Measurements from ENCODE around the gene TYK2.
"Not testable (repeated sequence)": the region's sequence is repeated elsewhere in the genome, so short reads cannot be mapped to it uniquely, and the experiment has no call there.

Gene TYK2

GRCh38 chr19:10380313-10381102 lies at the start of gene TYK2:
TSS of gene TYK2 (minus strand) at chr19:10380572. CDS start at chr19:10378406, 2,166 bp downstream.
- DNase-seq (ENCODE audit: insufficient read length, low spot score), result peak; percentile 100
- peak; percentile 98 for FAIRE-seq

DNA sequence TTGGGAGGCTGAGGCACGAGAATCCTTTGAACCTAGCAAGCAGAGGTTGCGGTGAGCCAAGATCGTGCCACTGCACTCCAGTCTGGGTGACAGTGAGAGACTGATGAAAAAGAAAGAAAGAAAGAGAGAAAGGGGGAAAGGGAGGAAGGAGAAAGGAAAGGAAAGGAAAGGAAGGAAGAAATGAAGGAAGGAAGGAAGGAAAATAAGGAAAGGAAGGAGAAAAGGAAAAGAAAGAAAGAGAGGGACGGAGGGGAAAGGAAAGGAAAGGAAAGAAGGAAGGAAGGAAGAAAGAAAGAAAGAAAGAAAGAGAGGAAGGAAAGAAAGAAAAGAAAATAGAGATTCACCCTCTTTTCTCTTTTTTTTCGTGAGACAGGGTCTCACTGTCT lies 48.6 kb upstream of the TYK2 start:
- FAIRE-seq, result no peak

GRCh38 chr19:10427169-10427568 lies 46.8 kb upstream of the TYK2 start:
- no peak for FAIRE-seq
- DNase-seq (ENCODE audit: insufficient read length, low spot score), result no peak

More for the DNA sequence above, 48.6 kb upstream of the TYK2 start:
- DNase-seq (ENCODE audit: insufficient read length, low spot score), result no peak

GRCh38 chr19:10424011-10424637 lies 43.8 kb upstream of the TYK2 start:
- DNase-seq (ENCODE audit: insufficient read length, low spot score) (peak; percentile 92), FAIRE-seq (peak; percentile 16)

DNA sequence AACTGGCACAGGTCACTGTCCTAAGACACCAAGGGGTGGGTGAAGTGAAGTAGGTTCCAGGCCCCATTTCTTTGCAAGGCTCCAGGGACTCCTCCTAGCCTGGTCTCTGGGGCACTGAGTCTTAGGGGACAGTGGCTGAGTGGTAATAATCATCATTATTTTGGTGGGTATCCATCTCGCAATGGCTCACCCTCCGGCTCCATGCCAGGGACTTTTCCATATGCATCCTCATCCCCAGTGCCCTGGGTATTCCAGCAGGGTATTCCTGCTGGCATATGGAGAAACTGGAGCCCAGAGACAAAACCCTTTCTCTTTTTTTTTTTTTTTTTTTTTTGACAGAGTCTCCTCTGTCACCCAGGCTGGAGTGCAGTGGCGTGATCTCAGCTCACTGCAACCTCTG lies 42.5 kb upstream of the TYK2 start:
- no peak for FAIRE-seq
- DNase-seq (ENCODE audit: insufficient read length, low spot score), result no peak

- DNase-seq (ENCODE audit: insufficient read length, low spot score) (no peak), FAIRE-seq (no peak)
These were observed 41.7 kb upstream of the TYK2 start for GRCh38 chr19:10422046-10422461.

DNA sequence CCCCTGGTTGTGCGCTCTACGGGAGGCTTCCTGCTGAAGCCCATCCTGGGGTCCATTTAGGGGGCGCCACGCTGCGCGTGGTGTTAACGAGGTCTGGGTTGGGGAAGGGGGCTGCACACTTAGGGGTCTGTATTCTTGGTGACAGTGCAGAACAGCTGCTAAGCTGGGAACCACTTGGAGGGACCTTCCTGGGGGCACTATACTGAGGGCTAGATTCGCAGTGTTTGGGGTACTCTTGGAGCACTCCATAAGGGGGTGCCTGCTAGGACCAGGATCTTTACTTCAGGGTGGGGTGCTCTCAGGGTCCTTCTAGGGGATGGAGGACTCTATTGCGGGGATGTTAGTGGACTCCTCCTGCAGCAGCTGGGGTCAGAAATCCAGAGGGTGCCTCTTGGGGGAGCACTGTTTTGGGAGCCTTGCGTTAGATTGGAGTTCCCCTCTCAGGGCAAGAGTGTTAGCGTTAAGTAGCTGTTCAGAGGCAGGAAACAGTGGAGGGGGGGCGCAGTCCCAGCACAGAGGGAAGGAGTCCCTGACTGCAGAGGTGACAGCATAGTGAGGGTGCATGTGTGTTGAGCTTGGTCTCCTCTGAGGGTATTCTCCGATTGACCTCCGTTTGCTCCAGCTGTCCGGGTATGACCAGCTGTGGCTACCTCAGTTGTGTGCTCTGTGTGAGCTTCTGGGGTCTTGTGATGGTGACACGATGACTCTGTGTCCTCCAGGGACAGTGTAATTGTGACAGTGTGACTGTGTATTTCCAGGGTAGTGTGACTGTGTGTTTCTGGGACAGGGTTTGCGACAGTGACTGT lies 41.1 kb upstream of the TYK2 start:
- DNase-seq (ENCODE audit: insufficient read length, low spot score) (no peak), FAIRE-seq (no peak)

GRCh38 chr19:10420444-10421239 lies 40.3 kb upstream of the TYK2 start, which contains the start of gene PDE4A:
TSS of gene PDE4A (plus strand) at chr19:10420538. CDS start at chr19:10420765, 227 bp downstream.
- FAIRE-seq, result no peak
- no peak for DNase-seq (ENCODE audit: insufficient read length, low spot score)

DNA sequence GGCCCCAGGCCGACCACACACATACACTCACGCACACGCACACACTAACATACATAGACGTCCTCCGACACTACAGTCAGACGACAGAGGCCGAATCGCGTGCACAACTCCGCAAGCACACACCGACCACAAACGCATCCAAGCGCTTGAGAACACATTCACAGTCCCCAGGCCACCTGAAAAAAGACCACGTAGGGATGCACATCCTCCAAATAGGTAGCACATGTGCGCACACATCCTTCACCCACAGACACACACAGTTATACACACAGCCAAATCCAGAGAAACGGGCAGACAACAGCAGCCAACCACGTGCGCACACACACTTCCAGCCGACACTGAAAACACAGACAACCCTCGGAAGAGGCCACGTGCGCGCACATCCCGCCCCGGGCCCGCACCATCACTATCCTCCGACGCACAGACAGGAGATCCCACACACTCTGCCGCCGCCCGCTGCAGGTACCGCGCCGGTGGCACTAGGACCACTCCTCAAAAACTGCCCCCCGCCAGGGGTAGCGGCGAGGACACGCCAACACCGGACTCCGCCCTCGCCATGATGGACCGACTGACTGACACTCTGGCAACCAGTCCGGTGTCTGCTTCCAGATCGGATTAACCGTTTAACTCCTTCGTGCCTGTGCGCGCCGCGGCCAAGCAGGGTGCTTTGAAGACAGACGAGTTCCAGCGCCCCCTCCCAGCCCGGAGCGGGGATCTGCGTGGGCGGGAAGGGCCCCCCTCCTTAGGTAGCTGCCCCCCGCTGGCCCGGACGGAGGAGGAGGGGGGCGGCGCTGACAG lies 39.5 kb upstream of the TYK2 start:
- no peak for FAIRE-seq
- DNase-seq (ENCODE audit: insufficient read length, low spot score), result no peak

DNA sequence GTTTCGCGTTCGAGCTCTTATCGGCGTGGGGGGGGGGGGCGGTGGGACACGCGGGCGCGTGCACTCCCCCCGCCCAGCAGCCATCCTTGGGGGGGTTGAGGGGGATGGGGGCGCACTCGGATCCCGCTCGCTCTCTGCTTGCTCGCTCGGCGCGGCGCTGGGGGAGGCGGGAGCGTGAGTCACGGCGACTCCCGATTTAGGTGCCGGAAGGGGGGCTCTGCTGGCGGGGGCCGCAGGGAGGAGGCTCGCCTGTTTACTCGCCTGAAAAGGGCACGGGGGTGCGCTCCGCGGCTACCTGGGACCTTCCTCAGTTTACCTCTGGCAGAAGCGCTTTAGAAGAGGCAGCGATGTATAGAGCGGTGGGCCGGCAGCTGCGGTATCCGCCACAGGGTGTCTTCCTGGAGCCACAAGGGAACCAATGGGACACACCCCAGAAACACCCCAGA lies 38.9 kb upstream of the TYK2 start:
- FAIRE-seq (no peak), DNase-seq (ENCODE audit: insufficient read length, low spot score) (no peak)

DNA sequence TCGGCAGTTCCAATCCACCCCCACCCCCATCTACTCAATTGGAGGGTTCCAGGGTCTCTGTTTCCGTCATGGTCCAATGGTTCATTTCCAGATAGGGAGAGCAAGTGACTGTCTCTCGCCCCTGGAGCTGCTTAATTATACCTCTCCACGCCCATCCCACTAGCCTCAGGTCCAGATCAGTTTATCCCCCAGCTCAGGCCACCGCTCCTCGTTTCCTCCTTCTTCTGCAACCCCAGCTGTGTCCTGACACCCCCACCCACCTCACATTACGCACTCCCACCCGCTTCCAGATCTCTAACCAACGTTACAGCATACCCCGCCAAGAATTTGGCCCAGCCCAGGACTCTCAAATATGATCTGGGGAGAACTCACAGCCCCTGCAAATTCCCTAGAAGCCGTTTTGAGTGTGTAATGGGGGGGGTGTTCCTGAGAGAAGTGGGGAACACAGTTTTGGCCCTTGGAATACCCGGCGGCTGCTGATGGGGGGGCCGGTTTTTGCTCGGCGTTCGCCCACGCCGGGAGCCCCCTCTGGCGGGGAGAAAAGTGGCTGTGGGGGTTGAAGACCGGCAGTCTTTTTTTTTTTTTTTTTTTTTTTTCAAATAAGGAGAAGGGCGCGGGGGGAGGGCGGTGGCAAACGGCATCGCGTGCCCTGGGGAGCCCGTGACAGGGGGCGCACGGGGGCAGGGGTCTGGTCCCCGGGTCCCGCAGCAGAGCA lies 38.3 kb upstream of the TYK2 start:
- FAIRE-seq (no peak), DNase-seq (ENCODE audit: insufficient read length, low spot score) (no peak)

DNA sequence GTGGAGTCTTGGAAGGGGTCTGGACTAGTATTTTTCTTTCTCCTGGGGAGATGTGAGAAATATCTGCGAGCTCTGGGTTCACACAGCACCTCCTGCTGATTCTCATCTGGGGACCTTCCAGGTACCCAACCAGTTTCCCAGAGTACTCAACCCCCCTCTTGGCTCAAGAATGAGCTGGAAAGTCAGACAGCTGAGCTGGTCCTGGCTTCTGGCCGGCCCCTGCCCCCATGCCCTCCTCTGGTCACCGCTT lies 37.8 kb upstream of the TYK2 start:
- DNase-seq (ENCODE audit: insufficient read length, low spot score) (no peak), FAIRE-seq (no peak)

GRCh38 chr19:10417541-10418234 lies 37.3 kb upstream of the TYK2 start:
- no peak for DNase-seq (ENCODE audit: insufficient read length, low spot score)
- no peak for FAIRE-seq

DNA sequence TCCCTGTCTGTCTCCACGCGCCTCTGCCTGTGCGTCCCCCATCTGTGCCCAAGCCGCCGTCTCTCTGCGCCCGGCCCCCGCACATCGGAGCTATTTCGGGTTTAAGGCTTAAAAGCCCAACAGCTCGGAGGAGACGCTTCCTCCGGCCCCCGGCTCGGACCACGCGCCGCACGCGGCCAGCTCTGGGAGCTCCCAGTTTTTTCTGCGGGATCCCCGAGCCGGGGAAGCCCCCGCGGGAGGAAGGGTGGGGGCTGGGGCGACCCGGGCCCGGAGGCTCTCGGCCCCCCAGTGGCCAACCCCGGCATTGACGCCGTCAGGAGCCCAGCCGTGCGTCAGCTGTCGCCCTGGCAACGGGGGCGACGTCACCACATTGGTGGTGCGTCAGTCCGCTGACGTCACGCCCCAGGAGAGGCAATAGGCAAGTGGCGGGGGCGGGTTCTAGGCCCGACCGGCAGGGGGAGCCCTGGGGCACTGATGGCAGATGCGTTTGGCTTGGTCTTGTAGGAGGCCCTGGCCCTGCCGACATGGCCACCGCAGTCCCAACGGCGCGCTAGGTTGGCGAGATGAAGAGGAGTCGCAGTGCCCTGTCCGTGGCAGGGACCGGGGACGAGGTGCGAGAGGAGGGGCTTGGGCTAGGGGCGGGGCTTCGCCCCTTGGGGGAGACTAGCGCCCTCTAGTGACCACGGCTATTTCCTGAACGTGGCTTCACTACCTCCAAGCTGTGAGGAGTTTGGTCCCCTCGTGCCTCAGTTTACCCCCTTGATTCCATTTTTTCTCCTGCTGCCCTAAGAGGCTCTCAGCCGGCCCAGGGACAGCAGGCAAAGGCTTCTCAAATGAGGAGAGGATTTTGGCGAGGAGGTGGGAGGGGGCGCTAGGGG lies 36.2 kb upstream of the TYK2 start:
- peak; percentile 87 for DNase-seq (ENCODE audit: insufficient read length, low spot score)
- peak; percentile 95 for FAIRE-seq

DNA sequence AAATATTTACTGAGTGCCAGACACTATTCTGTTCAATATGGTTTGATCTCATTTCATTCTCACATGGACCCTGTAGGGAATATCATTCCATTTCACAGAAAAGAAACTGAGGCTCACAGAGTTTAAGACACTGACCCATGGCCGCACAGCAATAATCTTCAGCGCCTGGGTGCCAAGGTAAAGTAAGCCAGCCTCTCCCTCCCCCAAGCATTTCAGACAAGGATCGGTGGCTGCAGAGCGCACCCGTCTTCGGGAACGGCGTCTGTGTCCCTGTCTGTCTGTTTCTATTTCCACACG lies 35.7 kb upstream of the TYK2 start:
- DNase-seq (ENCODE audit: insufficient read length, low spot score) (no peak), FAIRE-seq (no peak)

DNA sequence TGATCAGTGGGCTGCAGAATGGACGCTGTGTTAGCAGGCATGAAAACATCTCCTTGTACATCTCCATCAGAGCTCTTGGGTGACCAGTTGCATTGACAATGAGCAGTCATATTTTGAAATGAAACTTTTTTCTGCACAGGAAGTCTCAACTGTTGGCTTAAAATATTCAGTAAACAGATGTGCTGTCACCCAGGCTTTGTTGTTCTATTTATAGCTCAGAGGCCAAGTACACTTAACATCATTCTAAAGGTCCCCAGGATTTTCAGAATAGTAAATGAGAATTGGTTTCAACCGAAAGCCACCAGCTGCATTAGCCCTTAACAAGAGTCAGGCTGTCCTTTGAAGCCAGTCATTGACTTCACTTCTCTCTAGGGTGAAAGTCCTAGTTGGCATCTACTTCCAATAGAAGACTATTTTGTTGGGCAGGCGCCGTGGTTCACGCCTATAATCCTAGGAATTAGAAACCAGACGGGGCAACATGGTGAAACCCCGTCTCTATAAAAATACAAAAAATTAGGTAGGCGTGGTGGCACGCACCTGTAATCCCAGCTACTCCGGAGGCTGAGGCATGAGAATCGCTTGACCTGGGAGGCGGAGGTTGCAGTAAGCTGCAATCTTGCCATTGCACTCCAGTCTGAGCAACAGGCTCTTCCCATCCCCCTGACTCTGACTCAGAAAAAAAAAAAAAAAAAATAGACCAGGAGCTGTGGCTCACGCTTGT lies 32.0 kb upstream of the TYK2 start:
- DNase-seq (ENCODE audit: insufficient read length, low spot score), result no peak
- FAIRE-seq, result no peak

DNA sequence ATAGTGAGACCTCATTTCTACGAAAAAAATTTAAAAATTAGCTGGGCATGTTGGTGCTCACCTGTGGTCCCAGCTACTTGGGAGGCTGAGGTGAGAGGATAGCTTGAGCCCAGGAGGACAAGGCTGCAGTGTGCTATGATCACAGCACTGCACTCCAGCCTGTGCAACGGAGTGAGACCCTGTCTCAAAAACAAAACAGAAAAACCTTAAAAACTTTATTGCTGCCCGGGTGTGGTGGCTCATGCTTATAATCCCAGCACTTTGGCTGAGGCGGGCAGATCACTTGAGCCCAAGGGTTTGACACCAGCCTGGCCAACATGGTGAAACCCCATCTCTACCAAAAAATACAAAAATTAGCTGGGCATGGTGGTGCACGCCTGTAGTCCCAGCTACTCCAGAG lies 30.9 kb upstream of the TYK2 start:
- DNase-seq (ENCODE audit: insufficient read length, low spot score); FAIRE-seq: not testable (repeated sequence)
